ENCODE measurements around the gene FANCC.

GRCh38 chr9:95341293-95341962 is 23.9 kb upstream of the FANCC start:
- TF ChIP-seq POLR2A (IDR thresholded peaks at IDR 0.05) (no peak), CTCF (IDR thresholded peaks at IDR 0.05) (no peak)
